ENCODE measurements around the gene PDYN.

The PDYN gene

GRCh38 chr20:1975291-1975690, 18.6 kb downstream of the PDYN start:
- no peak overlapping the region for H4K12ac ChIP-seq (ENCODE audit: low read depth, low read length)
- no peak overlapping the region for H3K4me2 ChIP-seq (ENCODE audit: low read length)
- H3K18ac ChIP-seq (ENCODE audit: low read length), result no peak overlapping the region
- H3K23ac ChIP-seq (ENCODE audit: low read length), result no peak overlapping the region
- H3K9me3 ChIP-seq (ENCODE audit: insufficient read depth, low read depth, low read length), result no peaks in the 10 kb centered on the region
- no peak for DNase-seq
- no peaks in the 10 kb centered on the region for H3K79me2 ChIP-seq (ENCODE audit: control insufficient read depth, insufficient read depth, low read length, poor library complexity)
- no peak overlapping the region for H4K91ac ChIP-seq (ENCODE audit: low read depth, low read length)
- no peak overlapping the region for H2BK120ac ChIP-seq (ENCODE audit: insufficient read depth, low read length, poor library complexity)
- H3K4me3 ChIP-seq (ENCODE audit: low read depth, low read length), result no peak overlapping the region
- H3K4me1 ChIP-seq (ENCODE audit: control insufficient read depth in 1 of 2, insufficient read depth in 2 of 2, low read length in 2 of 2), result no peaks in the 10 kb centered on the region
- H2AFZ ChIP-seq (ENCODE audit: insufficient read depth, low read length, poor library complexity), result no peak overlapping the region
- no CpG with 5 or more reads among the region's 11 CpGs for WGBS (ENCODE audit: extremely low coverage, insufficient coverage, insufficient read length)
- H2BK5ac ChIP-seq (ENCODE audit: low read depth, low read length, poor library complexity), result no peak overlapping the region
- H2BK12ac ChIP-seq (ENCODE audit: low read length), result no peak overlapping the region
- H2AK5ac ChIP-seq (ENCODE audit: low read length), result no peak overlapping the region
- H3K4ac ChIP-seq (ENCODE audit: low read depth, low read length), result no peak overlapping the region
- no peaks in the 10 kb centered on the region for H3K36me3 ChIP-seq (ENCODE audit: control insufficient read depth in 1 of 2, insufficient read depth in 2 of 2, low read length in 2 of 2)
- no peak overlapping the region for H3K9ac ChIP-seq (ENCODE audit: low read length)
- H3K27ac ChIP-seq (ENCODE audit: low read depth, low read length), result no peak overlapping the region
- H4K8ac ChIP-seq (ENCODE audit: low read depth, low read length), result no peak overlapping the region
- no peak overlapping the region for H3K14ac ChIP-seq (ENCODE audit: low read length)
- no peaks in the 10 kb centered on the region for H3K27me3 ChIP-seq (ENCODE audit: insufficient read depth, low read length)
- no peaks in the 10 kb centered on the region for H3K79me1 ChIP-seq (ENCODE audit: low read length)

- no peaks in the 10 kb centered on the region for H3K79me2 ChIP-seq (ENCODE audit: control insufficient read depth, insufficient read depth, low read length, poor library complexity)
- no CpG with 5 or more reads among the region's 15 CpGs for WGBS (ENCODE audit: extremely low coverage, insufficient coverage, insufficient read length)
- no peaks in the 10 kb centered on the region for H3K4me1 ChIP-seq (ENCODE audit: control insufficient read depth in 1 of 2, insufficient read depth in 2 of 2, low read length in 2 of 2)
- H4K8ac ChIP-seq (ENCODE audit: low read depth, low read length), result no peak overlapping the region
- no peaks in the 10 kb centered on the region for H3K36me3 ChIP-seq (ENCODE audit: control insufficient read depth in 1 of 2, insufficient read depth in 2 of 2, low read length in 2 of 2)
- no peak overlapping the region for H2AK5ac ChIP-seq (ENCODE audit: low read length)
- H2BK5ac ChIP-seq (ENCODE audit: low read depth, low read length, poor library complexity), result no peak overlapping the region
- no peak overlapping the region for H2AFZ ChIP-seq (ENCODE audit: insufficient read depth, low read length, poor library complexity)
- H2BK120ac ChIP-seq (ENCODE audit: insufficient read depth, low read length, poor library complexity), result no peak overlapping the region
- no peak overlapping the region for H3K18ac ChIP-seq (ENCODE audit: low read length)
- H3K79me1 ChIP-seq (ENCODE audit: low read length), result no peaks in the 10 kb centered on the region
- H3K27ac ChIP-seq (ENCODE audit: low read depth, low read length), result no peak overlapping the region
- no peak overlapping the region for H4K91ac ChIP-seq (ENCODE audit: low read depth, low read length)
- H3K9ac ChIP-seq (ENCODE audit: low read length), result no peak overlapping the region
- DNase-seq, result no peak
- no peak overlapping the region for H4K12ac ChIP-seq (ENCODE audit: low read depth, low read length)
- no peak overlapping the region for H2BK12ac ChIP-seq (ENCODE audit: low read length)
- no peak overlapping the region for H3K4me2 ChIP-seq (ENCODE audit: low read length)
- no peak overlapping the region for H3K4ac ChIP-seq (ENCODE audit: low read depth, low read length)
- no peak overlapping the region for H3K14ac ChIP-seq (ENCODE audit: low read length)
- no peaks in the 10 kb centered on the region for H3K27me3 ChIP-seq (ENCODE audit: insufficient read depth, low read length)
- H3K4me3 ChIP-seq (ENCODE audit: low read depth, low read length), result no peak overlapping the region
- no peak overlapping the region for H3K23ac ChIP-seq (ENCODE audit: low read length)
- H3K9me3 ChIP-seq (ENCODE audit: insufficient read depth, low read depth, low read length), result no peaks in the 10 kb centered on the region
Measured at GRCh38 chr20:1973601-1974440, 20.0 kb downstream of the PDYN start.

- no peak overlapping the region for H3K4me3 ChIP-seq (ENCODE audit: low read depth, low read length)
- no peaks in the 10 kb centered on the region for H3K79me1 ChIP-seq (ENCODE audit: low read length)
- H3K27ac ChIP-seq (ENCODE audit: low read depth, low read length), result no peak overlapping the region
- H3K36me3 ChIP-seq (ENCODE audit: control insufficient read depth in 1 of 2, insufficient read depth in 2 of 2, low read length in 2 of 2), result no peaks in the 10 kb centered on the region
- H3K27me3 ChIP-seq (ENCODE audit: insufficient read depth, low read length), result no peaks in the 10 kb centered on the region
- no peak overlapping the region for H3K23ac ChIP-seq (ENCODE audit: low read length)
- H3K4ac ChIP-seq (ENCODE audit: low read depth, low read length), result no peak overlapping the region
- no peak overlapping the region for H2BK12ac ChIP-seq (ENCODE audit: low read length)
- no peaks in the 10 kb centered on the region for H3K9me3 ChIP-seq (ENCODE audit: insufficient read depth, low read depth, low read length)
- no peak overlapping the region for H3K4me2 ChIP-seq (ENCODE audit: low read length)
- H2AFZ ChIP-seq (ENCODE audit: insufficient read depth, low read length, poor library complexity), result no peak overlapping the region
- H2BK5ac ChIP-seq (ENCODE audit: low read depth, low read length, poor library complexity), result no peak overlapping the region
- H2BK120ac ChIP-seq (ENCODE audit: insufficient read depth, low read length, poor library complexity), result no peak overlapping the region
- H2AK5ac ChIP-seq (ENCODE audit: low read length), result no peak overlapping the region
- no peak overlapping the region for H3K9ac ChIP-seq (ENCODE audit: low read length)
- no peak overlapping the region for H4K12ac ChIP-seq (ENCODE audit: low read depth, low read length)
- no peak overlapping the region for H3K14ac ChIP-seq (ENCODE audit: low read length)
- no peak for DNase-seq
- no CpG with 5 or more reads among the region's 5 CpGs for WGBS (ENCODE audit: extremely low coverage, insufficient coverage, insufficient read length)
- H4K91ac ChIP-seq (ENCODE audit: low read depth, low read length), result no peak overlapping the region
- no peaks in the 10 kb centered on the region for H3K4me1 ChIP-seq (ENCODE audit: control insufficient read depth in 1 of 2, insufficient read depth in 2 of 2, low read length in 2 of 2)
- no peaks in the 10 kb centered on the region for H3K79me2 ChIP-seq (ENCODE audit: control insufficient read depth, insufficient read depth, low read length, poor library complexity)
- H3K18ac ChIP-seq (ENCODE audit: low read length), result no peak overlapping the region
- no peak overlapping the region for H4K8ac ChIP-seq (ENCODE audit: low read depth, low read length)
Measured at GRCh38 chr20:1971893-1972586, 21.8 kb downstream of the PDYN start.

- WGBS (ENCODE audit: extremely low coverage, insufficient coverage, insufficient read length), result no CpG with 5 or more reads among the region's 4 CpGs
- Histone ChIP-seq H2AK5ac (ENCODE audit: low read length) (no peak overlapping the region), H2BK5ac (ENCODE audit: low read depth, low read length, poor library complexity) (no peak overlapping the region), H4K8ac (ENCODE audit: low read depth, low read length) (no peak overlapping the region), H3K27me3 (ENCODE audit: insufficient read depth, low read length) (no peaks in the 10 kb centered on the region), H3K4ac (ENCODE audit: low read depth, low read length) (no peak overlapping the region), H3K18ac (ENCODE audit: low read length) (no peak overlapping the region), H2BK120ac (ENCODE audit: insufficient read depth, low read length, poor library complexity) (no peak overlapping the region), H4K91ac (ENCODE audit: low read depth, low read length) (no peak overlapping the region), H3K4me3 (ENCODE audit: low read depth, low read length) (no peak overlapping the region), H2AFZ (ENCODE audit: insufficient read depth, low read length, poor library complexity) (no peak overlapping the region), H3K23ac (ENCODE audit: low read length) (no peak overlapping the region), H2BK12ac (ENCODE audit: low read length) (no peak overlapping the region), H3K14ac (ENCODE audit: low read length) (no peak overlapping the region), H3K36me3 (ENCODE audit: control insufficient read depth in 1 of 2, insufficient read depth in 2 of 2, low read length in 2 of 2) (no peaks in the 10 kb centered on the region), H3K9me3 (ENCODE audit: insufficient read depth, low read depth, low read length) (no peaks in the 10 kb centered on the region), H3K4me2 (ENCODE audit: low read length) (no peak overlapping the region), H3K4me1 (ENCODE audit: control insufficient read depth in 1 of 2, insufficient read depth in 2 of 2, low read length in 2 of 2) (no peaks in the 10 kb centered on the region), H3K27ac (ENCODE audit: low read depth, low read length) (no peak overlapping the region), H3K79me2 (ENCODE audit: control insufficient read depth, insufficient read depth, low read length, poor library complexity) (no peaks in the 10 kb centered on the region), H4K12ac (ENCODE audit: low read depth, low read length) (no peak overlapping the region), H3K79me1 (ENCODE audit: low read length) (no peaks in the 10 kb centered on the region), H3K9ac (ENCODE audit: low read length) (no peak overlapping the region)
- DNase-seq, result no peak
Measured at GRCh38 chr20:1968964-1969363, 24.9 kb downstream of the PDYN start.

Data from trophoblast cell (in vitro differentiated cells and primary cell).